A549 (cell line): ENCODE data around the gene WDR38. TPM values are rescaled to one million over a fixed set of nuclear protein-coding genes. Genes with fewer than 3 reads are reported as not detected.

Source experiments
- ATAC-seq, 2 experiments: fragments of 200-7000 bp in 1 of 2; fragments of >200 bp in 1 of 2; cut with Nextera tagmentation in 1 of 2; cut with Tn5 transposase in 1 of 2; 3 replicates each; pipeline versions ENCODE4 v1.8.0 to v1.9.1; 2018 to 2020; ENCODE audit warnings: mild to moderate bottlenecking in 1 of 2, moderate library complexity in 1 of 2
- CTCF ChIA-PET: fragments of 300-600 bp; sonication (Branson Sonifier 250); formaldehyde crosslinking; extraction: SDS; loops from one replicate; lab custom pipeline; 2021; ENCODE audit warnings: antibody characterized with exemption, inconsistent platforms; lab: Yijun Ruan, JAX
- POLR2A ChIA-PET: fragments of 350-600 bp; formaldehyde crosslinking; extraction: SDS; loops from one replicate; lab custom pipeline; 2021; ENCODE audit warnings: antibody characterized with exemption, inconsistent platforms; lab: Yijun Ruan, JAX
- DNase-seq, 2 experiments: peaks; one replicate each; pipeline versions ENCODE4 v3.0.0 to v3.0.0-alpha.2; 2011 to 2016; ENCODE audit warnings: low read depth in 1 of 2, low spot score in 1 of 2
- FAIRE-seq: peaks from 2 replicates; lab custom pipeline; 2011; peaks lifted over from hg19 to GRCh38; lab: Jason Lieb, UNC
- H3K27ac ChIP-seq, 2 experiments: fragments of >200 bp; sonication (Bioruptor Twin); formaldehyde crosslinking; 3 replicates each; pipeline ENCODE4 v1.5.1; 2016 to 2017
- H3K4me1 ChIP-seq: fragments of >200 bp; sonication (Bioruptor Twin); formaldehyde crosslinking; 3 replicates; pipeline ENCODE4 v1.6.1; 2016
- H3K4me2 ChIP-seq: fragments of >200 bp; sonication (Bioruptor Twin); formaldehyde crosslinking; 3 replicates; pipeline ENCODE4 v1.6.1; 2016
- H3K4me3 ChIP-seq: fragments of >200 bp; sonication (Bioruptor Twin); formaldehyde crosslinking; 3 replicates; pipeline ENCODE4 v1.5.1; 2016
- H3K9me3 ChIP-seq: fragments of >200 bp; sonication (Bioruptor Twin); formaldehyde crosslinking; 3 replicates; pipeline ENCODE4 v1.6.1; 2016
- CEBPB ChIP-seq, 2 experiments: fragments of >200 bp in 1 of 2; sonication (Bioruptor Twin) in 1 of 2; formaldehyde crosslinking in 1 of 2; IDR thresholded peaks; 2 replicates each; pipeline ENCODE4 v1.6.1; 2012 to 2016
- CHD4 ChIP-seq: fragments of 200-600 bp; sonication (generic); IDR thresholded peaks from 2 replicates; pipeline ENCODE4 v1.6.1; 2016; ENCODE audit warnings: antibody characterized with exemption, mild to moderate bottlenecking, borderline replicate concordance
- EHF ChIP-seq: fragments of 250-450 bp; sonication (Bioruptor Pico); IDR thresholded peaks from 2 replicates; pipeline ENCODE4 v1.5.0; 2020; ENCODE audit warnings: mild to moderate bottlenecking
- EP300 ChIP-seq, 2 experiments: fragments of >200 bp; sonication (Bioruptor Twin); formaldehyde crosslinking; IDR thresholded peaks; 2 replicates in 1 of 2; 3 replicates in 1 of 2; pipeline ENCODE4 v1.6.1; 2016 to 2017
- FOSB ChIP-seq: fragments of 250-450 bp; sonication (Bioruptor Pico); IDR thresholded peaks from 2 replicates; pipeline ENCODE4 v1.5.0; 2020; ENCODE audit warnings: mild to moderate bottlenecking, moderate library complexity
- FOXS1 ChIP-seq: fragments of 250-450 bp; sonication (Bioruptor Pico); IDR thresholded peaks from 2 replicates; pipeline ENCODE4 v1.5.0; 2020; ENCODE audit warnings: mild to moderate bottlenecking, moderate library complexity
- GATA3 ChIP-seq: IDR thresholded peaks from 2 replicates; pipeline ENCODE4 v1.6.1; 2012; ENCODE audit warnings: borderline replicate concordance
- JUN ChIP-seq, 2 experiments: fragments of >200 bp; sonication (Bioruptor Twin); formaldehyde crosslinking; IDR thresholded peaks; 2 replicates in 1 of 2; 3 replicates in 1 of 2; pipeline ENCODE4 v1.6.1; 2016 to 2017
- JUNB ChIP-seq: fragments of >200 bp; sonication (Bioruptor Twin); formaldehyde crosslinking; IDR thresholded peaks from 2 replicates; pipeline ENCODE4 v1.6.1; 2016
- KDM1A ChIP-seq: fragments of 200-600 bp; sonication (generic); IDR thresholded peaks from 2 replicates; pipeline ENCODE4 v1.6.1; 2016; ENCODE audit warnings: low read depth, mild to moderate bottlenecking
- MAFK ChIP-seq: fragments of 450-650 bp; IDR thresholded peaks from 2 replicates; pipeline ENCODE4 v1.6.1; 2014; ENCODE audit not compliant: partially characterized antibody
- MYC ChIP-seq: IDR thresholded peaks from 2 replicates; pipeline ENCODE4 v1.6.1; 2012; ENCODE audit warnings: mild to moderate bottlenecking, inconsistent platforms, low read length, improper control_type of control experiment, borderline replicate concordance
- NR3C1 ChIP-seq: fragments of >200 bp; sonication (Bioruptor Twin); formaldehyde crosslinking; IDR thresholded peaks from 3 replicates; pipeline ENCODE4 v1.6.1; 2017
- RAD21 ChIP-seq, 2 experiments: fragments of >200 bp in 1 of 2; sonication (Bioruptor Twin) in 1 of 2; formaldehyde crosslinking in 1 of 2; IDR thresholded peaks in 1 of 2; conservative IDR thresholded peaks in 1 of 2; 2 replicates in 1 of 2; 3 replicates in 1 of 2; pipeline ENCODE4 v1.6.1; 2012 to 2018; ENCODE audit warnings: inconsistent platforms in 1 of 2
- RCOR1 ChIP-seq: fragments of 150-350 bp; IDR thresholded peaks from 2 replicates; pipeline ENCODE4 v1.6.1; 2014; ENCODE audit warnings: antibody characterized with exemption, low read length, low read depth
- RNF2 ChIP-seq: fragments of 200-600 bp; sonication (generic); IDR thresholded peaks from 2 replicates; pipeline ENCODE4 v1.6.1; 2016; ENCODE audit warnings: low read depth, mild to moderate bottlenecking, antibody characterized with exemption, moderate library complexity, borderline replicate concordance
- SMC3 ChIP-seq: fragments of >200 bp; sonication (Bioruptor Twin); formaldehyde crosslinking; IDR thresholded peaks from 3 replicates; pipeline ENCODE4 v1.6.1; 2018; ENCODE audit warnings: inconsistent platforms
- SREBF2 ChIP-seq: fragments of 450-650 bp; IDR thresholded peaks from 2 replicates; pipeline ENCODE4 v1.6.1; 2014; ENCODE audit warnings: mild to moderate bottlenecking, moderate library complexity
- TP53 ChIP-seq: fragments of 250-450 bp; sonication (Bioruptor Pico); IDR thresholded peaks from 2 replicates; pipeline ENCODE4 v1.5.0; 2021; ENCODE audit warnings: mild to moderate bottlenecking, moderate library complexity
- ZC3H11A ChIP-seq: fragments of 450-650 bp; IDR thresholded peaks from 2 replicates; pipeline ENCODE4 v1.6.1; 2014; ENCODE audit warnings: antibody characterized with exemption, mild to moderate bottlenecking
- ZNF302 ChIP-seq: fragments of 250-450 bp; sonication (Bioruptor Pico); IDR thresholded peaks from 2 replicates; pipeline ENCODE4 v1.9.0; 2021; ENCODE audit warnings: inconsistent platforms, mild to moderate bottlenecking, moderate library complexity
- WGBS: methylation state at CpG from one replicate; pipeline ENCODE4 v1.1.6; 2017; ENCODE audit errors: missing lambda C conversion rate; 5-methylcytosine and 5-hydroxymethylcytosine counted together
- polyA plus RNA-seq, 4 experiments: library from polyadenylated mRNA; depleted of rRNA in 3 of 4; stranded (reverse); fragments of >200 nt; fragmentation: RNase III in 1 of 4; extraction: RNeasy Plus Mini Kit Qiagen cat#74134 plus additional on column Dnase treatment in 1 of 4; gene quantifications; 2 replicates in 3 of 4; 3 replicates in 1 of 4; pipeline ENCODE4 v1.2.3, GENCODE V29; 2011 to 2017
- TF ChIP-seq, protein P1 (sequence below): fragments of 200-600 bp; sonication (generic); IDR thresholded peaks from 2 replicates; pipeline ENCODE4 v1.6.1; 2016; ENCODE audit warnings: antibody characterized with exemption, mild to moderate bottlenecking, moderate library complexity
- TF ChIP-seq, protein P2 (sequence below): IDR thresholded peaks from 2 replicates; pipeline ENCODE4 v1.6.1; 2012
- TF ChIP-seq, protein P3 (sequence below): fragments of >200 bp; sonication (Bioruptor Twin); formaldehyde crosslinking; IDR thresholded peaks from 3 replicates; pipeline ENCODE4 v1.5.1; 2016
- TF ChIP-seq, protein P4 (sequence below): fragments of >200 bp; sonication (Bioruptor Twin); formaldehyde crosslinking; IDR thresholded peaks from 3 replicates; pipeline ENCODE4 v1.6.1; 2016
- TF ChIP-seq, protein P5 (sequence below): fragments of 250-450 bp; sonication (Bioruptor Pico); IDR thresholded peaks from 2 replicates; pipeline ENCODE4 v1.5.0; 2020; ENCODE audit warnings: low read depth, mild to moderate bottlenecking, moderate library complexity
- TF ChIP-seq, protein P6 (sequence below): fragments of 250-450 bp; sonication (Bioruptor Pico); IDR thresholded peaks from 2 replicates; pipeline ENCODE4 v1.5.0; 2021; ENCODE audit warnings: mild to moderate bottlenecking, moderate library complexity, borderline replicate concordance

The WDR38 gene
- polyA plus RNA-seq, 2 of the 4 experiments (the other 2 are of a cell fraction): not detected

DNA sequence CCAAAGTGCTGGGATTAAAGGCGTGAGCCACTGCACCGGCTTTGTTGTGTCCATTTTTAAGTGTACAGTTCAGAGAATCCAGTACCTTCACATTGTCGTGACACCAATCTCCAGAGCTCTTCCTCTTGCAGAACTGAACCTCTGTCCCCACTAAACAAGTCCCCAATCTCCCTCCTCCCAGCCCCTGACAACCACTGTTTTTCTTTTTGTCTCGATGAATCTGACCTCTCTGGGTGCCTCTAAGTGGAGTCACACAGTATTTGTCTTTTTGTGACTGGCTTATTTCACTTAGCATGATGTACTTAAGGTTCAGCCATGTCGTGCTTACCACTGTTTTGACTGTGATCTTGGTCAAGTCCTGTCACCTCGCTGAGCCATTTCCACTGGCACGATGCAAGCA, 1.6 kb downstream of the WDR38 start:
- Histone ChIP-seq H3K4me1 (peaks cover 41% of the 10 kb centered on the region), H3K4me2 (no peak overlapping the region), H3K9me3 (no peaks in the 10 kb centered on the region), H3K27ac (no peak overlapping the region), H3K4me3 (no peak overlapping the region)
- CTCF ChIA-PET: interaction anchor here (1.8 to 43.0 kb wide), 7 partner anchors 19 to 520 kb away, joined by 5 to 2512 read pairs (median 39); partner anchors contain the start of genes NR6A1 and OLFML2A
- DNase-seq (no peak), ATAC-seq (no peak), FAIRE-seq (no peak)
- WGBS: 57% methylated on average over 7 of the region's 7 CpGs
- TF ChIP-seq FOSB (CRISPR knock-in tag) (no peak), SMC3 (no peak), NR3C1 (no peak), SREBF2 (no peak), RNF2 (no peak), JUN (IDR thresholded peaks at IDR 0.05) (no peak), CHD4 (no peak), ZNF302 (CRISPR knock-in tag) (no peak), MYC (no peak), GATA3 (no peak), RAD21 (conservative IDR thresholded peaks at IDR 0.05 in 1 of 2, IDR thresholded peaks at IDR 0.05 in 1 of 2) (no peak), MAFK (no peak), TP53 (CRISPR knock-in tag) (no peak), RCOR1 (no peak), ZC3H11A (no peak), EP300 (IDR thresholded peaks at IDR 0.05) (no peak)
- TF ChIP-seq, protein P1, sequence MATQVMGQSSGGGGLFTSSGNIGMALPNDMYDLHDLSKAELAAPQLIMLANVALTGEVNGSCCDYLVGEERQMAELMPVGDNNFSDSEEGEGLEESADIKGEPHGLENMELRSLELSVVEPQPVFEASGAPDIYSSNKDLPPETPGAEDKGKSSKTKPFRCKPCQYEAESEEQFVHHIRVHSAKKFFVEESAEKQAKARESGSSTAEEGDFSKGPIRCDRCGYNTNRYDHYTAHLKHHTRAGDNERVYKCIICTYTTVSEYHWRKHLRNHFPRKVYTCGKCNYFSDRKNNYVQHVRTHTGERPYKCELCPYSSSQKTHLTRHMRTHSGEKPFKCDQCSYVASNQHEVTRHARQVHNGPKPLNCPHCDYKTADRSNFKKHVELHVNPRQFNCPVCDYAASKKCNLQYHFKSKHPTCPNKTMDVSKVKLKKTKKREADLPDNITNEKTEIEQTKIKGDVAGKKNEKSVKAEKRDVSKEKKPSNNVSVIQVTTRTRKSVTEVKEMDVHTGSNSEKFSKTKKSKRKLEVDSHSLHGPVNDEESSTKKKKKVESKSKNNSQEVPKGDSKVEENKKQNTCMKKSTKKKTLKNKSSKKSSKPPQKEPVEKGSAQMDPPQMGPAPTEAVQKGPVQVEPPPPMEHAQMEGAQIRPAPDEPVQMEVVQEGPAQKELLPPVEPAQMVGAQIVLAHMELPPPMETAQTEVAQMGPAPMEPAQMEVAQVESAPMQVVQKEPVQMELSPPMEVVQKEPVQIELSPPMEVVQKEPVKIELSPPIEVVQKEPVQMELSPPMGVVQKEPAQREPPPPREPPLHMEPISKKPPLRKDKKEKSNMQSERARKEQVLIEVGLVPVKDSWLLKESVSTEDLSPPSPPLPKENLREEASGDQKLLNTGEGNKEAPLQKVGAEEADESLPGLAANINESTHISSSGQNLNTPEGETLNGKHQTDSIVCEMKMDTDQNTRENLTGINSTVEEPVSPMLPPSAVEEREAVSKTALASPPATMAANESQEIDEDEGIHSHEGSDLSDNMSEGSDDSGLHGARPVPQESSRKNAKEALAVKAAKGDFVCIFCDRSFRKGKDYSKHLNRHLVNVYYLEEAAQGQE: no peak
- TF ChIP-seq, protein P2, sequence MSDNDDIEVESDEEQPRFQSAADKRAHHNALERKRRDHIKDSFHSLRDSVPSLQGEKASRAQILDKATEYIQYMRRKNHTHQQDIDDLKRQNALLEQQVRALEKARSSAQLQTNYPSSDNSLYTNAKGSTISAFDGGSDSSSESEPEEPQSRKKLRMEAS: no peak
- POLR2A ChIA-PET: interaction anchor here (0.6 to 5.5 kb wide), 4 partner anchors 9 to 387 kb away, joined by 4 to 52 read pairs (median 4); partner anchors contain the start of gene NR6A1

DNA sequence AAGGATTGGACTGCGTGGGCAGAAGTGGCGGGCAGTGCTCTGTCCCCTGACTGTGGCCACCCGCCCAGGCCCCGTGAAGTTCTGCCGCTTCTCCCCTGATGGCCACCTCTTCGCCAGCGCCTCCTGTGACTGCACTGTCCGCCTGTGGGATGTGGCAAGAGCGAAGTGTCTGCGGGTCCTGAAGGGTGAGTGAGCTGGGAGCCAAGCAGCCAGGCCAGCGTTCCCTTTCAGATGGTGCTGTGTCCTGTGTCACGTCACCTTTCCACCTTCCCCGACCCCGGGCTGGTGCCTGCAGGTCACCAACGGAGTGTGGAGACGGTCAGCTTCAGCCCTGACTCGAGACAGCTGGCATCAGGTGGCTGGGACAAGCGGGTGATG, 2.3 kb downstream of the WDR38 start:
- Histone ChIP-seq H3K4me1 (peaks cover 43% of the 10 kb centered on the region), H3K4me2 (no peak overlapping the region), H3K4me3 (no peak overlapping the region), H3K9me3 (no peaks in the 10 kb centered on the region), H3K27ac (no peak overlapping the region)
- ChIA-PET CTCF (interaction anchor here (0.6 to 43.0 kb wide), 14 partner anchors 11 to 449 kb away, joined by 3 to 2512 read pairs (median 5); partner anchors contain the start of genes NR6A1 and OLFML2A), POLR2A (interaction anchor here (0.6 to 5.5 kb wide), 6 partner anchors 10 to 196 kb away, joined by 3 to 52 read pairs (median 4); partner anchors contain the start of gene NR6A1)
- DNase-seq: no peak
- 93% methylated on average over 18 of the region's 18 CpGs for WGBS
- FAIRE-seq: no peak
- ATAC-seq: peak; percentile 0 to 1; a peak in 3 of 6 replicates
- no peak for TF ChIP-seq EHF
- TF ChIP-seq, protein P3, sequence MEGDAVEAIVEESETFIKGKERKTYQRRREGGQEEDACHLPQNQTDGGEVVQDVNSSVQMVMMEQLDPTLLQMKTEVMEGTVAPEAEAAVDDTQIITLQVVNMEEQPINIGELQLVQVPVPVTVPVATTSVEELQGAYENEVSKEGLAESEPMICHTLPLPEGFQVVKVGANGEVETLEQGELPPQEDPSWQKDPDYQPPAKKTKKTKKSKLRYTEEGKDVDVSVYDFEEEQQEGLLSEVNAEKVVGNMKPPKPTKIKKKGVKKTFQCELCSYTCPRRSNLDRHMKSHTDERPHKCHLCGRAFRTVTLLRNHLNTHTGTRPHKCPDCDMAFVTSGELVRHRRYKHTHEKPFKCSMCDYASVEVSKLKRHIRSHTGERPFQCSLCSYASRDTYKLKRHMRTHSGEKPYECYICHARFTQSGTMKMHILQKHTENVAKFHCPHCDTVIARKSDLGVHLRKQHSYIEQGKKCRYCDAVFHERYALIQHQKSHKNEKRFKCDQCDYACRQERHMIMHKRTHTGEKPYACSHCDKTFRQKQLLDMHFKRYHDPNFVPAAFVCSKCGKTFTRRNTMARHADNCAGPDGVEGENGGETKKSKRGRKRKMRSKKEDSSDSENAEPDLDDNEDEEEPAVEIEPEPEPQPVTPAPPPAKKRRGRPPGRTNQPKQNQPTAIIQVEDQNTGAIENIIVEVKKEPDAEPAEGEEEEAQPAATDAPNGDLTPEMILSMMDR: no peak
- TF ChIP-seq KDM1A: no peak
- no peak for TF ChIP-seq CEBPB (IDR thresholded peaks at IDR 0.05)
- TF ChIP-seq, protein P4, sequence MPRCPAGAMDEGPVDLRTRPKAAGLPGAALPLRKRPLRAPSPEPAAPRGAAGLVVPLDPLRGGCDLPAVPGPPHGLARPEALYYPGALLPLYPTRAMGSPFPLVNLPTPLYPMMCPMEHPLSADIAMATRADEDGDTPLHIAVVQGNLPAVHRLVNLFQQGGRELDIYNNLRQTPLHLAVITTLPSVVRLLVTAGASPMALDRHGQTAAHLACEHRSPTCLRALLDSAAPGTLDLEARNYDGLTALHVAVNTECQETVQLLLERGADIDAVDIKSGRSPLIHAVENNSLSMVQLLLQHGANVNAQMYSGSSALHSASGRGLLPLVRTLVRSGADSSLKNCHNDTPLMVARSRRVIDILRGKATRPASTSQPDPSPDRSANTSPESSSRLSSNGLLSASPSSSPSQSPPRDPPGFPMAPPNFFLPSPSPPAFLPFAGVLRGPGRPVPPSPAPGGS: no peak
- no peak for TF ChIP-seq TP53 (CRISPR knock-in tag)
- TF ChIP-seq, protein P5, sequence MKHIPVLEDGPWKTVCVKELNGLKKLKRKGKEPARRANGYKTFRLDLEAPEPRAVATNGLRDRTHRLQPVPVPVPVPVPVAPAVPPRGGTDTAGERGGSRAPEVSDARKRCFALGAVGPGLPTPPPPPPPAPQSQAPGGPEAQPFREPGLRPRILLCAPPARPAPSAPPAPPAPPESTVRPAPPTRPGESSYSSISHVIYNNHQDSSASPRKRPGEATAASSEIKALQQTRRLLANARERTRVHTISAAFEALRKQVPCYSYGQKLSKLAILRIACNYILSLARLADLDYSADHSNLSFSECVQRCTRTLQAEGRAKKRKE (CRISPR knock-in tag): no peak
- TF ChIP-seq JUNB: no peak
- TF ChIP-seq FOXS1: no peak
- TF ChIP-seq, protein P6, sequence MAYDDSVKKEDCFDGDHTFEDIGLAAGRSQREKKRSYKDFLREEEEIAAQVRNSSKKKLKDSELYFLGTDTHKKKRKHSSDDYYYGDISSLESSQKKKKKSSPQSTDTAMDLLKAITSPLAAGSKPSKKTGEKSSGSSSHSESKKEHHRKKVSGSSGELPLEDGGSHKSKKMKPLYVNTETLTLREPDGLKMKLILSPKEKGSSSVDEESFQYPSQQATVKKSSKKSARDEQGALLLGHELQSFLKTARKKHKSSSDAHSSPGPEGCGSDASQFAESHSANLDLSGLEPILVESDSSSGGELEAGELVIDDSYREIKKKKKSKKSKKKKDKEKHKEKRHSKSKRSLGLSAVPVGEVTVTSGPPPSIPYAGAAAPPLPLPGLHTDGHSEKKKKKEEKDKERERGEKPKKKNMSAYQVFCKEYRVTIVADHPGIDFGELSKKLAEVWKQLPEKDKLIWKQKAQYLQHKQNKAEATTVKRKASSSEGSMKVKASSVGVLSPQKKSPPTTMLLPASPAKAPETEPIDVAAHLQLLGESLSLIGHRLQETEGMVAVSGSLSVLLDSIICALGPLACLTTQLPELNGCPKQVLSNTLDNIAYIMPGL (CRISPR knock-in tag): no peak
- no peak for TF ChIP-seq JUN (IDR thresholded peaks at IDR 0.05)
